HepG2 (cell line): ENCODE results near the gene XKR7. TPM values are rescaled to one million over a fixed set of nuclear protein-coding genes. Genes with fewer than 3 reads are reported as not detected.
A peak's percentile ranks its signal among the peaks of the same experiment; 100 is the strongest.

ENCODE experiments used
- ARID2 ChIP-seq: sonication (generic); formaldehyde crosslinking; IDR thresholded peaks from 2 replicates; pipeline ENCODE4 v1.8.1; 2022; ENCODE audit warnings: mild to moderate bottlenecking, missing genetic modification reagents, borderline replicate concordance
- GABPA ChIP-seq, 2 experiments: IDR thresholded peaks; 2 replicates each; pipeline ENCODE4 v1.6.1; 2011 to 2016; ENCODE audit warnings: low read depth in 2 of 2, low read length in 1 of 2, missing biosample characterization in 1 of 2, missing genetic modification characterization in 1 of 2
- HOXA3 ChIP-seq: sonication (generic); formaldehyde crosslinking; IDR thresholded peaks from 2 replicates; pipeline ENCODE4 v1.5.0; 2020; ENCODE audit warnings: missing genetic modification reagents
- NFE2L1 ChIP-seq: sonication (generic); formaldehyde crosslinking; IDR thresholded peaks from 2 replicates; pipeline ENCODE4 v1.4.0; 2020; ENCODE audit warnings: missing genetic modification reagents, mild to moderate bottlenecking, borderline replicate concordance
- NFIC ChIP-seq: IDR thresholded peaks from 2 replicates; pipeline ENCODE4 v1.6.1; 2012; ENCODE audit warnings: mild to moderate bottlenecking, low read length, inconsistent platforms
- POLR2AphosphoS2 ChIP-seq: IDR thresholded peaks from 2 replicates; pipeline ENCODE4 v1.6.1; 2011; ENCODE audit warnings: low read depth, low read length, improper control_type of control experiment
- RFXAP ChIP-seq: sonication (generic); formaldehyde crosslinking; IDR thresholded peaks from 2 replicates; pipeline ENCODE4 v1.4.0; 2020; ENCODE audit warnings: missing genetic modification reagents, borderline replicate concordance
- SPEN ChIP-seq: sonication (generic); formaldehyde crosslinking; IDR thresholded peaks from 2 replicates; pipeline ENCODE4 v1.5.1; 2020; ENCODE audit warnings: low read depth, mild to moderate bottlenecking, missing genetic modification reagents
- SRSF9 ChIP-seq: fragments of 200-400 bp; formaldehyde crosslinking; IDR thresholded peaks from 2 replicates; pipeline ENCODE4 v1.6.1; 2018; ENCODE audit warnings: borderline replicate concordance, mild to moderate bottlenecking, low read depth, low read length; ENCODE audit not compliant: insufficient read depth, poor library complexity, severe bottlenecking
- TBX3 ChIP-seq: fragments of 450-650 bp; IDR thresholded peaks from 2 replicates; pipeline ENCODE4 v1.6.1; 2017; ENCODE audit warnings: antibody characterized with exemption, mild to moderate bottlenecking, inconsistent platforms, borderline replicate concordance
- ZNF317 ChIP-seq: sonication (generic); formaldehyde crosslinking; IDR thresholded peaks from 2 replicates; pipeline ENCODE4 v1.5.0; 2020; ENCODE audit warnings: mild to moderate bottlenecking, missing genetic modification reagents
- ZNF563 ChIP-seq: sonication (generic); formaldehyde crosslinking; IDR thresholded peaks from 2 replicates; pipeline ENCODE4 v1.8.0; 2022; ENCODE audit warnings: mild to moderate bottlenecking, moderate library complexity, missing genetic modification reagents
- ZNF713 ChIP-seq: sonication (generic); formaldehyde crosslinking; IDR thresholded peaks from 2 replicates; pipeline ENCODE4 v1.4.0; 2020; ENCODE audit warnings: mild to moderate bottlenecking, missing genetic modification reagents
- ZNF724P ChIP-seq: sonication (generic); formaldehyde crosslinking; IDR thresholded peaks from 2 replicates; pipeline ENCODE4 v1.8.0; 2022; ENCODE audit warnings: missing genetic modification reagents, borderline replicate concordance
- ZNF816 ChIP-seq: sonication (generic); formaldehyde crosslinking; IDR thresholded peaks from 2 replicates; pipeline ENCODE4 v1.8.0; 2022; ENCODE audit warnings: missing genetic modification reagents, mild to moderate bottlenecking, borderline replicate concordance
- ZZZ3 ChIP-seq: sonication (generic); formaldehyde crosslinking; IDR thresholded peaks from 2 replicates; pipeline ENCODE4 v1.4.0; 2020; ENCODE audit warnings: missing genetic modification reagents, mild to moderate bottlenecking, borderline replicate concordance
- polyA plus RNA-seq, 8 experiments: library from polyadenylated mRNA; depleted of rRNA in 3 of 8; stranded (reverse) in 7 of 8; unstranded in 1 of 8; fragments of >200 nt; fragmentation: Illumina TruSeq in 4 of 8; extraction: Trizol in 4 of 8; gene quantifications; 2 replicates each; pipeline versions ENCODE4 v1.2.1 to v1.2.3, GENCODE V29; 2011 to 2016; ENCODE audit warnings: low read depth in 4 of 8, missing spikeins in 1 of 8, mixed read lengths in 1 of 8; ENCODE audit not compliant: insufficient read depth in 1 of 8
- total RNA-seq, 5 experiments: library from RNA; depleted of rRNA; stranded (reverse); fragments of >200 nt; fragmentation: Illumina TruSeq; extraction: Trizol; gene quantifications; 2 replicates each; pipeline ENCODE4 v1.2.3, GENCODE V29; 2016; ENCODE audit warnings: low read depth in 1 of 5
- TF ChIP-seq, protein P1 (sequence below): sonication (generic); formaldehyde crosslinking; IDR thresholded peaks from 2 replicates; pipeline ENCODE4 v1.4.0; 2020; ENCODE audit warnings: mild to moderate bottlenecking, low read depth, missing genetic modification reagents
- TF ChIP-seq, protein P2 (sequence below): sonication (generic); formaldehyde crosslinking; IDR thresholded peaks from 2 replicates; pipeline ENCODE4 v1.4.0; 2020; ENCODE audit warnings: missing genetic modification reagents
- TF ChIP-seq, protein P3 (sequence below): IDR thresholded peaks from 2 replicates; pipeline ENCODE4 v1.6.1; 2016; ENCODE audit warnings: missing compliant biosample characterization, missing genetic modification reagents, borderline replicate concordance
- TF ChIP-seq, protein P4 (sequence below): sonication (generic); formaldehyde crosslinking; IDR thresholded peaks from 2 replicates; pipeline ENCODE4 v1.8.1; 2023; ENCODE audit warnings: mild to moderate bottlenecking, missing genetic modification reagents

The XKR7 gene
- total and polyA plus RNA-seq, 2 of the 13 experiments (the other 11 are each of a cell fraction or from before 2014, with no cell fraction given) = not detected

DNA sequence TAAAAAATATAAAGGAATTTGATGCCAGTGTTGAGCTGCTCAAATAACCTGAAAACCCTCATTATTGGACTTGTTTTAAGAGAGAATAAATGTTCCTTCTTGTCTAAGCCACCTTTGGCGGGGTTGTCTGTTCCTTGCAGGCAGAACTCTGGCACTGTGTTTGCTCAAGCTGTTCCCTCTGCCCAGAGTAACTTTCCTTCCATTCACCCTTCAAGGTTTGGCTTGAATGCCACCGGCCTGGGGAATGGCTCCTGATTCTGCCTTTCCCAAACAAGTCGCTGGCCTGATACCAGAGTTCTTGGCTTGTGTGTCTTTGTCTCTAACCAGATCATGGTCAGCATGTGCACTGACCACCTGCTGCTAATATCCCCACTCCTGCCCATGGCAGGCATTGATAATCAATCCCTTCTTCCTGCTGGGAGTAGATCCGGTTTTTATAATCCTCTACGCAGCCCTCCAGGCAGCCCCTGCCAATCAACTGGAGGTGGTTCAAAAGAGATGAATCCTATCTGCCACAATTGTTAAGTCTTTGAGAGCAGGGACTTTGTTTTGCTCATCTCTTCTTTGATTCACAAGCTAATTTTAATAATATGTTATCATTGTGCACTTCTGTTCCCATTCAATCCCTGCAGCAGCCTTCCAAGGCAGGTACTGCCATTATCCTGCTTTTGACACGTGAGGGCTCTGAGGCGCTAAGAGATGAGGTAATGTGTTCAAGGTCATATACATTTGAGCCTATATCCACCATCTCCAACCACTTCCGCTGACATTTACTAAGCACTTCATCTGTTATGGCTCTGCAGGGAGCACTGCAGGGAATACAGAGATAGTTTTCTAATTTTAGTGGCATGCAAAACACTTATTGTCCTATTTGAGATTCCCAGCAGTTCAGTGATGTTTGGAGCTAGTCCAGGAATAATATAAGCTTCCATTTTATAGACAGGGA, 39.2 kb downstream of the XKR7 start (continued):
- no peak for TF ChIP-seq SRSF9
- no peak for TF ChIP-seq ARID2 (CRISPR knock-in tag)
- TF ChIP-seq RFXAP (CRISPR knock-in tag) = no peak
- no peak for TF ChIP-seq NFE2L1 (CRISPR knock-in tag)
- TF ChIP-seq ZZZ3 (CRISPR knock-in tag) = no peak
- TF ChIP-seq TBX3 = no peak
- no peak for TF ChIP-seq POLR2AphosphoS2
- TF ChIP-seq, protein P1, sequence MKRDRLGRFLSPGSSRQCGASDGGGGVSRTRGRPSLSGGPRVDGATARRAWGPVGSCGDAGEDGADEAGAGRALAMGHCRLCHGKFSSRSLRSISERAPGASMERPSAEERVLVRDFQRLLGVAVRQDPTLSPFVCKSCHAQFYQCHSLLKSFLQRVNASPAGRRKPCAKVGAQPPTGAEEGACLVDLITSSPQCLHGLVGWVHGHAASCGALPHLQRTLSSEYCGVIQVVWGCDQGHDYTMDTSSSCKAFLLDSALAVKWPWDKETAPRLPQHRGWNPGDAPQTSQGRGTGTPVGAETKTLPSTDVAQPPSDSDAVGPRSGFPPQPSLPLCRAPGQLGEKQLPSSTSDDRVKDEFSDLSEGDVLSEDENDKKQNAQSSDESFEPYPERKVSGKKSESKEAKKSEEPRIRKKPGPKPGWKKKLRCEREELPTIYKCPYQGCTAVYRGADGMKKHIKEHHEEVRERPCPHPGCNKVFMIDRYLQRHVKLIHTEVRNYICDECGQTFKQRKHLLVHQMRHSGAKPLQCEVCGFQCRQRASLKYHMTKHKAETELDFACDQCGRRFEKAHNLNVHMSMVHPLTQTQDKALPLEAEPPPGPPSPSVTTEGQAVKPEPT = no peak
- TF ChIP-seq, protein P2, sequence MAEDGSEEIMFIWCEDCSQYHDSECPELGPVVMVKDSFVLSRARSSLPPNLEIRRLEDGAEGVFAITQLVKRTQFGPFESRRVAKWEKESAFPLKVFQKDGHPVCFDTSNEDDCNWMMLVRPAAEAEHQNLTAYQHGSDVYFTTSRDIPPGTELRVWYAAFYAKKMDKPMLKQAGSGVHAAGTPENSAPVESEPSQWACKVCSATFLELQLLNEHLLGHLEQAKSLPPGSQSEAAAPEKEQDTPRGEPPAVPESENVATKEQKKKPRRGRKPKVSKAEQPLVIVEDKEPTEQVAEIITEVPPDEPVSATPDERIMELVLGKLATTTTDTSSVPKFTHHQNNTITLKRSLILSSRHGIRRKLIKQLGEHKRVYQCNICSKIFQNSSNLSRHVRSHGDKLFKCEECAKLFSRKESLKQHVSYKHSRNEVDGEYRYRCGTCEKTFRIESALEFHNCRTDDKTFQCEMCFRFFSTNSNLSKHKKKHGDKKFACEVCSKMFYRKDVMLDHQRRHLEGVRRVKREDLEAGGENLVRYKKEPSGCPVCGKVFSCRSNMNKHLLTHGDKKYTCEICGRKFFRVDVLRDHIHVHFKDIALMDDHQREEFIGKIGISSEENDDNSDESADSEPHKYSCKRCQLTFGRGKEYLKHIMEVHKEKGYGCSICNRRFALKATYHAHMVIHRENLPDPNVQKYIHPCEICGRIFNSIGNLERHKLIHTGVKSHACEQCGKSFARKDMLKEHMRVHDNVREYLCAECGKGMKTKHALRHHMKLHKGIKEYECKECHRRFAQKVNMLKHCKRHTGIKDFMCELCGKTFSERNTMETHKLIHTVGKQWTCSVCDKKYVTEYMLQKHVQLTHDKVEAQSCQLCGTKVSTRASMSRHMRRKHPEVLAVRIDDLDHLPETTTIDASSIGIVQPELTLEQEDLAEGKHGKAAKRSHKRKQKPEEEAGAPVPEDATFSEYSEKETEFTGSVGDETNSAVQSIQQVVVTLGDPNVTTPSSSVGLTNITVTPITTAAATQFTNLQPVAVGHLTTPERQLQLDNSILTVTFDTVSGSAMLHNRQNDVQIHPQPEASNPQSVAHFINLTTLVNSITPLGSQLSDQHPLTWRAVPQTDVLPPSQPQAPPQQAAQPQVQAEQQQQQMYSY (CRISPR knock-in tag) = no peak
- TF ChIP-seq NFIC = no peak
- no peak for TF ChIP-seq ZNF724P
- TF ChIP-seq, protein P3, sequence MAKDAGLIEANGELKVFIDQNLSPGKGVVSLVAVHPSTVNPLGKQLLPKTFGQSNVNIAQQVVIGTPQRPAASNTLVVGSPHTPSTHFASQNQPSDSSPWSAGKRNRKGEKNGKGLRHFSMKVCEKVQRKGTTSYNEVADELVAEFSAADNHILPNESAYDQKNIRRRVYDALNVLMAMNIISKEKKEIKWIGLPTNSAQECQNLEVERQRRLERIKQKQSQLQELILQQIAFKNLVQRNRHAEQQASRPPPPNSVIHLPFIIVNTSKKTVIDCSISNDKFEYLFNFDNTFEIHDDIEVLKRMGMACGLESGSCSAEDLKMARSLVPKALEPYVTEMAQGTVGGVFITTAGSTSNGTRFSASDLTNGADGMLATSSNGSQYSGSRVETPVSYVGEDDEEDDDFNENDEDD (CRISPR knock-in tag) = no peak
- no peak for TF ChIP-seq ZNF816 (CRISPR knock-in tag)
- TF ChIP-seq ZNF317 = no peak
- no peak for TF ChIP-seq GABPA (IDR thresholded peaks at IDR 0.05; ENCODE audit: low read depth, low read length)
- TF ChIP-seq GABPA (CRISPR knock-in tag; IDR thresholded peaks at IDR 0.05; ENCODE audit: low read depth) = peak; percentile 51
- TF ChIP-seq SPEN (CRISPR knock-in tag) = no peak
- TF ChIP-seq ZNF563 = no peak
- TF ChIP-seq, protein P4, sequence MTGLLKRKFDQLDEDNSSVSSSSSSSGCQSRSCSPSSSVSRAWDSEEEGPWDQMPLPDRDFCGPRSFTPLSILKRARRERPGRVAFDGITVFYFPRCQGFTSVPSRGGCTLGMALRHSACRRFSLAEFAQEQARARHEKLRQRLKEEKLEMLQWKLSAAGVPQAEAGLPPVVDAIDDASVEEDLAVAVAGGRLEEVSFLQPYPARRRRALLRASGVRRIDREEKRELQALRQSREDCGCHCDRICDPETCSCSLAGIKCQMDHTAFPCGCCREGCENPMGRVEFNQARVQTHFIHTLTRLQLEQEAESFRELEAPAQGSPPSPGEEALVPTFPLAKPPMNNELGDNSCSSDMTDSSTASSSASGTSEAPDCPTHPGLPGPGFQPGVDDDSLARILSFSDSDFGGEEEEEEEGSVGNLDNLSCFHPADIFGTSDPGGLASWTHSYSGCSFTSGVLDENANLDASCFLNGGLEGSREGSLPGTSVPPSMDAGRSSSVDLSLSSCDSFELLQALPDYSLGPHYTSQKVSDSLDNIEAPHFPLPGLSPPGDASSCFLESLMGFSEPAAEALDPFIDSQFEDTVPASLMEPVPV = no peak
- no peak for TF ChIP-seq ZNF713
- 0 out of 2 replicates have a peak, but pooled peaks have one; percentile 19 for TF ChIP-seq HOXA3 (CRISPR knock-in tag)
